SHP77 (cell line): ENCODE data around the gene POGLUT2.
"Not testable (repeated sequence)": the region's sequence is repeated elsewhere in the genome, so short reads cannot be mapped to it uniquely, and the experiment has no call there.

Source experiments
- DNase-seq, 2 experiments: peaks; one replicate each; lab custom pipeline; 2025; lab: John Stamatoyannopoulos, UW

The POGLUT2 gene

DNA sequence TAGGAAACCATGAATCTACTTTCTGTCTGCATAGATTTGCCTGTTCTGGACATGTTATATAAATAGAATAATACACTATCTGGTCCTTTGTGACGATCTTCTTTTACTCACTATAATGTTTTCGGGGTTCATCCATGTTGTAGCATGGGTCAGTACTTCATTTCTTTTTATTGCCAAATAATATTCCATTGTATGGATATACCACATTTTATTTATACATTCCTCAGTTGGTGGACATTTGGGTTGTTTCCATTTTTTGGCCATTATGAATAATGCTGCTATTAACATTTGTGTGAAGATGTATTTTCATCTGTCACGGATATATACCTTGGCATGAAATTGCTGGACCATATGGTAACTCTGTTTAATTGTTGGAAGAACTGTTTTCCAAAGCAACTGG lies 6.9 kb upstream of the POGLUT2 start:
- DNase-seq: no peak

DNA sequence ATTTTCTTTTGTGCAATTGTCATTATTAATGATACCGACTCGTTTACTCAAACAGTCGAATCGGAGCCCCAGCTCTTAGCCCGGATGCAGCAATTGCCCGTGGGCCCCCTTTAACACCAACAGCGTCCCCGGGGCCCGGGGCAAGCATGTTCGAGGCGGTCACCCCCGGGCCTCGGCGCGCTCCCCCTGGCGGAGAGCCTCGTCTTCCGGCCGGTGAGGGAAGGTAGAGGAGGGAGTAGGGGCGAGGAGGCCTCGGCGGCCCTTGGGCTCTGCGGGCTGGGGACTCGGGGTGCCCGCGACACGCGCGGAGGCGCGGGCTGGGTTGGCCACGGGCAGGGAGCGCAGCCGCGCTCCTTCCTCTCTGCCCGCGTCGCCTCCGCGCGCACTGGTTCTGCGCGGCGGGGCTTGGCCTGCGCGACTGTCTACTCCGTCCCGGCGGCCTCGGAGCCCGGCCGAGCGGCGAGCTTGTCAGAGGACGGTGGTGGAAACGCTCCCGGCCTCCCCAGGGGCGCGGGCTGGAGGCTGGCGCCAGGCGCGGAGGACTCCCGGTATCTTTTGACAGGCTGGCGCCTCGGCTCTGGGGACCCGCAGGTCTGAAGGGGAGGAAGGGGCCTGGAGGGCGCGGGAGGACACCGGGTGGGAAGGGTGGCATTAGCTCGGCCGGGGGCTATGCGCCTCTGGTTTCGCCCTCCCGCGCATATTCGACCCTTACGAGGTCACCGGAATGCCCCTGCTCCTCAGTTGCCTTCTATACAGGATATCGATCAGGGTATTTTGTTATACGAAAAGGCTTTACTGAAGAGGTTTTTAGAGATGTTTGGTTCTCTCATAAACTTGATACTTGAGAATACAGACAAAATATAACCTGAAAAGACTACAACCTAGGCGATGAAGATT lies 1.6 kb upstream of the POGLUT2 start:
- peak; percentile 87 to 91 for DNase-seq

DNA sequence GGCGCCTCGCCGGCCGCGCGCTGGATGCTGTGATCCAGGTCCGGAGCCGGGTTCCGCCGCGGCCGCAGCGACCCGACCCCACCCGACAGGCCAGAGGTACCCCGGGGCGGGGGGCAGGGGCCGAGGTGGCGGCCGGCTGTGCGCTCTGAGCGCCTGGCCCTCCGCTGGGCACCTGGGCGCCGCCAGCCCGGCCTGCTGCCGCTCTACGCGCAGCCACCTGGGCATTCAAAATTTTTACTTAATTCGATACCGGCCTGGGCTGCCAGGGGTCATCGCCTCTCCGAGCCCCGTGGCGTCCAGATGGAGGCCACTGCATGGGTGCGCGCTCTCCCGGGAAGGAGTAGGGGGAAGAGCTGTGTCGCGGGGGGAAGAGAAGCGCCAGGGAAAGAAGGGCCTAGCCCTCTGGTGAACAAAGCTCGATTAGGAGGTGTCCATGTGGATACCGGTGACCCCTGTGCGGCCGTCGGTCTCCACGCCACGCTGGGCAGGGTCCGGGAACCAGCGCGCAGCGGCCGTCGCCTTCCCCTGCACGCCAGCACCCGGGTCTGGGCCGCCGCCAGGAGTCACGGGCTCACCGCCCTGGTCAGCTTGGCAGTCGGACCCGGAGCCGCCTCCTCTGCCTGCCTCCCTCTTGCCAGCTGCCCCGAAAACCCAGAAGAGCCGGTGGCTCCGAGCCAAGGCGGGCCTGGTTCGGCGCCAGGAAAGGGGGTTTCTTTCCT lies 809 bp upstream of the POGLUT2 start:
- DNase-seq: peak in 1 of 2 experiments; percentile 28

DNA sequence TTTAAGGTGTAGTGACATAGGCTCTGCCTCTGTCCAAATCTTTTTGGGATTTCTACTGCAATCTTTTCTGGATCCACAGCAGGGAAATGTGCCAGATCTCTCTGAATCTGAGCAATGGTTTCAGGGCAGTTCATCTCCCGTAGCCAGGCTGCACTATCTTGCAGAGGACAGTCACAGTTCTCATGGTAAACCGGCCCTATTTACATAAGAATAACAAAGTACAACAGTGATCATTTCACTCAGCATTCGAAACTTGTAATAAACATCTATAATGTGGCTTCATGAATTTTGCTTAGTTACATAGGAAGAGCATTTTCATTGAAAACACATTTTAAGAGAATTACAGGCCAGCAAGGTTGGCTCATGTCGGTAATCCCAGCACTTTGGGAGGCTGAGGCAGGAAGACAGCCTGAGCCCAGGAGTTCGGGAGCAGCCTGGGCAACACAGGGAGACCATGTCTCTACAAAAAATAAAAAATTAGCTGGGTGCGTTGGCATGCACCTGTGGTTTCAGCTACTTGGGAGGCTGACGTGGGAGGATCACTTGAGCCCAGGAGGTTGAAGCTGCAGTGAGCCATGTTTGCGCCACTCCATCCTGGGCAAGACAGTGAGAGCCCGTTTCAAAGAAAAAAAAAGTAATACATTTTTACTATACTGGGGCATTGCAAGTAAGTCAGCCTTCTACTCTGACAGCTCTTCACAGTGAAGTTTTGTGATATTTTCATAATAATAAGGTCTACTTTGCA lies 5.0 kb downstream of the POGLUT2 start:
- no peak for DNase-seq

DNA sequence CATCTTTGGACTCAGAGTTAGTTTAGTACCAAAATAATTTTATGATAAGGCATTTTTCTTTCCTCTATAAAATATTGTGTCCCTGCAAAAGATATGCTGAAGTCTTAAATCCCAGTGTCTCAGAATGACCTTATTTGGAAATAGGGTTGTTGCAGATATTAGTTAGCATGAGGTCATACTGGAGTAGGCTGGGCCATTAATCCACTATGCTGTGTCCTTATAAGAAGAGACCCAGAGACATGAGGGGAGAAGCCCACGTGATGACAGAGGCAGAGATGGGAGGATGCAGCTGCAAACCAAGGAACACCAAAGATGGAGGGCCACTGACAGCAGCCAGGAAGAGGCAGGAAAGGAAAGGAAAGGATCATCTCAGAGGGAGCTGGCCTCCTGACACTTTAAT lies 6.4 kb downstream of the POGLUT2 start:
- no peak for DNase-seq

DNA sequence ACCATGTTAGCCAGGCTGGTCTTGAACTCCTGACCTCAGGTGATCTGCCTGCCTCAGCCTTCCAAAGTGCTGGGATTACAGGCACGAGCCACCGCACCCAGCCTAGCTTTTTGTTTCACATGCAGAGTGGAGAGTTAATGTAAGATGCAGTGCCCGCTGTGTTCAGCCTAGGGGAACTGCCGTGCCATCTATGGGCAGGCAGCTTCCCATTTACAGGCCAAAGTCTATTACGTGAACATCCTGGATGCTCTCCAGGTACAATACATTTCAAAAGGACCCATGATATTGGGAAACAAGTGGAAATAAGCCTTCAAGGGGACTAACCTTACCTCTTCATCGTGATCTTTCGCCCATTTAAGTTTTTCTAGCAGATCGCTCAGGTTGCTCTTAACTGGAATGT lies 10.1 kb downstream of the POGLUT2 start:
- DNase-seq: no peak

DNA sequence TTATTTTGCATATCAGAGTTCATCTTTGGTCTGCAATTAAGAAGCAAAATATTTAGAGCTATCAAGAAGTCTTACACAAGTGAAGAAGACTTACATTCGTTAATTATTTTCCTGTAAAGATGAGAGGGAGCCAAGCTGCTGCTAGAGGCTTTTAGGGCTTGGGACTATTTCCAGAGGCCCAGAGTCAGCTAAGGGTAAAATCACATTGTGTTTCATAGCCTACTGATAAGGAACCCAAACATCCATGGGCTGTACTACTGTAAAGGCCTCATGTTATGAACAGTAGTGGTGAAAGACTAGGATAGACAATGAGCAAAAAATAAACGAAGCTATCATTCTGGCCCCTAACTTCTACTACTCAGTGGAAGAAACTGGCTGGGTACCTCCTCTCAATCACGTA lies 14.3 kb downstream of the POGLUT2 start:
- DNase-seq: no peak

DNA sequence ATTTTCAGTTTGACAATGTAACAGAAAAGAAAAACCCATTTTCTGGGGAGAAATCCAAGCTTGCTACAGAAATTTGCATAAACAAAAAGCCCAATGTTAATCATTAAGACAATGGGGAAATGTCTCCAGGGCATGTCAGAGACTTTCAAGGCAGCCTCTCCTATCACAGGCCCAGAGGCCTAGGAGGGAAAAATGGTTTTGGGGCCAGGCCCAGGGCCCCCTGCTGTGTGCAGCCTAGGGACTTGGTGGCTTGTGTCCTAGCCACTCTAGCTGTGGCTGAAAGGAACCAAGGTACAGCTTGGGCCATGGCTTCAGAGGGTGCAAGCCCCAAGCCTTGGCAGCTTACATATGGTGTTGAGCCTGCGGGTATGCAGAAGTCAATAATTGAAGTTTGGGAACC lies 17.2 kb downstream of the POGLUT2 start:
- no peak for DNase-seq

DNA sequence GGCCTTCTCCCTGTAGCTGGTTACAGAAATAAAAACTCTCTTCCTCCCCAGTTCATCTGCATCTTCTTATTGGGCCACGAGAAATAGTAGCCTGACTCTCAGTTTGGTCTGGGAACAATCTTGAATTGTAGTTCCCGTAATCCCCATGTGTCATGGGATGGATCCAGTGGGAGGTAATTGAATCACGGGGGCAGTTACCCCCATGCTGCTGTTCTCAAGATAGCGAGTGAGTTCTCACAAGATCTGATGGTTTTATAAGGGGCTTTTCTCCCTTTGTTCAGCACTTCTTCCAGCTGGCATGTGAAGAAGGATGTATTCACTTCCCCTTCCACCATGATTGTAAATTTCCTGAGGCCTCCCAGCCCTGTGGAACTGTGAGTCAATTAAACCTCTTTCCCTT lies 18.1 kb downstream of the POGLUT2 start:
- DNase-seq: not testable (repeated sequence)

DNA sequence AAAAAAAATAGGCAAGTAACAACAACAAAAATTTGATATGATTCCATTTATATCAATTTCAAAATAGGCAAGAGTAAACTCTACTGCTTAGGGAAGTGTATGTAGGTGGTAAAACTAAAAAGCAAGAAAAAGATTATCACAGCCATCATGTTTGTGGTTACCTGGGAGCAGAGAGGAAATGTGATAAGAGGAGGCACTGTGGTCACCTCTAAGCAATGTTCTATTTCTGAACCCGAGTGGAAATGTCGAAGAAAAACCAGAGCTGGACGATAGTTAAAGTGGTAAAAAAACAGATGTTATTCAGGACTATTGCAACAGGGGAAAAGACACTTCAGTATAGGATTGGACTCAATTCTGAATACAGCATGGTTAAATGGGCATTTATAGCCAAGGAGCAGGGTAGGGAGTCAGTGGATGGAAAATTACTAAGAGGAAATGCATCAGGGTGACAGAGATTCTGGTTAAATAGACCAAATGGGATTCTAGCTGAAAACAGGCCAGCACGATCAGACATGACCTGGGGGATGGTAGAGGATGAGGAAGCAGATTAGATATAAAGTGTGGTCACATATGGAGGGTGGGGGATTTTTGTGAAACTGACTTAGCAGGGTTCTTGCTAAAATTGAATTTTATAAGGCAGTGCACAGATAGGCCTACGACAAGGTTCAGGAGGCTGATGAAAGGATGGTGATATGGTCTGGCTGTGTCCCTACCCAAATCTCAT lies 19.2 kb downstream of the POGLUT2 start:
- no peak for DNase-seq

DNA sequence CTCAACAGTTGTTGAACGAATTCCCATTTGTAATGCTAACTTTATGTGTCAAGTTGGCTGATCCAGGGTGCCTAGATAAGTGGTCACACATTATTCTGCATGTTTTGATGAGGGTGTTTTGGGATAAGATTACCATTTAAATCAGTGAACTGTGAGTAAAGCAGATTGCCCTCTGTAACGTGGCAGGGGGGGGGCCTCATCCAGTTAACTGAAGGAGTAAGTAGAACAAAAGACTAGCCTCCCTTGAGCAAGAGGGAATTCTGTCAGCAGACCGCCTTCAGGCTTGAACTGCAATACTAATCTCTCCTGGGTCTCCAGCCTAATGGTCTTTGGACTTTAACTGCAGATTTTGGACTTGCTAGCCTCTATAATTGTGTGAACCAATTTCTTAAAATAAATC lies 21.0 kb downstream of the POGLUT2 start:
- no peak for DNase-seq

DNA sequence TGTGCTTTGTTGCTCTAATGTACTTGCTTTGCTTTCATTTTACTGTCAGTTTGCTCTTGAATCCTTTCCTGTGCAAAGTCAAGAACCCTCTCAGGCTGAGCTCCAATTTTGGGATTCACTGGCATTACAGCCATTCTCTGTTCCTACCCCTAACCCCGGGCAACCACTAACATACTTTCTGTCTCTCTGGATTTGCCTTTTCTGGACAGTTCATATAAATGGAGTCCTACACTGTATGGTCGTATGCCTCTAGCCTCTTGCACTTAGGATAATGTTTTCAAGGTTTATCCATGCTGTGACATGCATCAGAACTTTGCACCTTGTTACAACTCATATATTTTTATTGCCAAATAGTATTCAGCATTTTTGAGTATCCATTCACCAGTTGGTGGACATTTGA lies 22.5 kb downstream of the POGLUT2 start:
- DNase-seq: no peak

DNA sequence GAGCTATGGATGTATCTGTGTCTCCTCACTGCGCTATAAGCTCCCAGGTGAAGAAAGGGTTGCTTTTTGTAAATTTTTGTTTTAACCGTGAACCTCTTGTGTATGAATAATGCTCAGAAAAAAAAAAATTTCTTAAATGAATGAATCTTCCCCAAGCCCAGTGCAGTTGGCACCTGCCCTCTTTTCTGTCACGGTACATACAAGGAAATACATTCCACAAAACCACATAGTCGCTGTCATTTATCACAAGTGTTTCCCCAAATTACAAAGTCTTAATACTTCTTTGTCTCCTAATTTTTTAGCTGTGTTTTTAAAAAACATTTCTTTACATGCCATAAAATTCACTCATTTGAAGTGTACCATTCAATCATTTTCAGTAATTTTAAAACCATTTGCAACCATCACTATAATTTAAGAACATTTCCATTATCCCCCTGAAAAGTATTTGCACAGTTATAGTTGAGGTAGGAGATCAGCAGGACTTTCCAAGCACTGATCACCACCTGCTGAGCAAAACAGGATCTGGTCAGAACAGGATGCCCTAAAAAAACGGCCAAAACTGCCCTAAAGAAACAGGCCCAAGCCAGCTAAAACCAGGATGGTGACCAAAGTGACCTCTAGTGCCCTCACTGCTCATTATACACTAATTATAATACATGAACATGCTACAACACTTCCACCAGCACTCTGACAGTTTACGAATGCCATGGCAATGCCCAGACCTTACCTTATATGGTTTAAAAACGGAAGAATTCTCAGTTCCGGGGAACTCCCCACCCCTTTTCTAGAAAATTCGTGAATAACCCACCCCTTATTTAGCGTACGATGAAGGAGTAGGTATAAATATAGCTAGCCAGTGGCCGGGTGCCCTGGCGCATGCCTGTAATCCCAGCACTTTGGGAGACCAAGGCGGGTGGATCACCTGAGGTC lies 23.9 kb downstream of the POGLUT2 start:
- no peak for DNase-seq

DNA sequence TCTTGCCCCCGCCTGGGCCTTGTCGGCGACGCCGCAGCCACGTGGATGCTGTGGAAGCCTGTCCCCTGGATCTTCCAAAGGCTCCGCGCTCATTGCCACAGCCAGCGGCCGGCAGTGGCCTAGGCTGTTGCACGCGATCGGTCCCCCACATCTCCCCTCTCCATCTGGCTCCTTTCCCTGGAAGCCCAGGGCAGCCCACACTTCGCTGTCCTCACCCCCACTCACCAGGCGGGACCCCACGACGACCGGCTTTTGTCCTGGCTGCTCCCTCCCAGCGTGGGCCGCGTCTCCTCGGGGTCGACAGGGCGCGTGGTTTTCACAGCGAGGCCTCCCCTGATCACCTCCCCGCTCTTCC lies 24.6 kb downstream of the POGLUT2 start:
- no peak for DNase-seq

DNA sequence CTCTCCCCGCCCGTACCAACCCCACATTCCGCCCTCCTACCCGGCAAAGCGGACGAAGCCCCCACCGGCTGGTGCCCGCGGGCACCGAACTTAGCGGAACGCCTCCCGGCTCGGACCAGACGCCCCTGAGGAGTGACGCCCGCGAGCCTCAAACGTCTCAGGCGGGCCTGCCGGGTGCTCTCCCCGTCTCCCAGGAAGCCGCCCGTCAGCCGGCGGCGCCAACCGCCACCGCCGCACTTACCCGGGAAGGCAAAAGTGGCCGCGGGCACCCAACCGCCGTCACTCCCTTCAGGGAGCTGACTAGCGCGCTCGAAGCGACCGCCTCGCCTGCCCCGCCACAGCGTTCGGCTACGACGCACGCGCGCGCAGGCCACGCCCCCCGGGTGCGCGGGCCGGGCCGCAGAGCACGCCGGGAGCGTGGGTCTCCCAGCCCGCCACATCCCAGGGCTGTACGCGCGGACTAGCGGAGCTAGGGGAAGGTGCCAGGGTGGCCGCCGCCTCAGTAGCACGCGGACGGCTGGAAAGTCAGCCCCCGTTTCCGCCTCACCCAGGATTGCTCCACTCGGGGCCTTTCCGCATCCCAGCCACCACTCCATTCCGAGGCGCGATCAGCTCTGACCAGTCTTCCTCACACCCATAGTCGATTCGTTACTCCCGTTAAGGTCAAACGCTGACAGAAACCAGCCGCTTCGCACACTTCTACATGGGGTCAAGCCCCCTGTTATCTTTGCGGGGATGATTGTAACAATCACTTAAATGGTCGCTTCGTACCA lies 25.1 kb downstream of the POGLUT2 start, which contains the start of gene TEX30:
Gene TEX30, minus strand, starts transcription at position 346 of the 773 bp plus-strand sequence. CDS start 3,760 bp downstream, outside the sequence.
- peak; percentile 89 to 93 for DNase-seq

DNA sequence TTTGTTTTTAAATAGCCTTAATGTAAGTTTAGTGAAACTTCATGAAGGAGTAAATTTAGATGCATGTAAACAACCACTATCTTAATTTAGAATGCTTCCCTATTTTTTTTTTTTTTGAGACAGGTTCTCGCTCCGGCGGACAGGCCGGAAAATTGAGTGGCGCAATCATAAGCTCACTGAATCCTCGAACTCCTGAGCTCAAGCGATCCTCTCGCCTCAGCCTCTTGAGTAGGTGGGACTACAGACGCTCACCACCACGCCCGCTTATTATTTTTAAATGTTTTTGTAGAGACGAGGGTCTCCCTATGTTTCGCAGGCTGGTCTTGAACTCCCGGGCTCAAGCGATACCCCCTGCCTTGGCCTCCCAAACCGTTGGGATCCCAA lies 26.7 kb downstream of the POGLUT2 start:
- DNase-seq: no peak

DNA sequence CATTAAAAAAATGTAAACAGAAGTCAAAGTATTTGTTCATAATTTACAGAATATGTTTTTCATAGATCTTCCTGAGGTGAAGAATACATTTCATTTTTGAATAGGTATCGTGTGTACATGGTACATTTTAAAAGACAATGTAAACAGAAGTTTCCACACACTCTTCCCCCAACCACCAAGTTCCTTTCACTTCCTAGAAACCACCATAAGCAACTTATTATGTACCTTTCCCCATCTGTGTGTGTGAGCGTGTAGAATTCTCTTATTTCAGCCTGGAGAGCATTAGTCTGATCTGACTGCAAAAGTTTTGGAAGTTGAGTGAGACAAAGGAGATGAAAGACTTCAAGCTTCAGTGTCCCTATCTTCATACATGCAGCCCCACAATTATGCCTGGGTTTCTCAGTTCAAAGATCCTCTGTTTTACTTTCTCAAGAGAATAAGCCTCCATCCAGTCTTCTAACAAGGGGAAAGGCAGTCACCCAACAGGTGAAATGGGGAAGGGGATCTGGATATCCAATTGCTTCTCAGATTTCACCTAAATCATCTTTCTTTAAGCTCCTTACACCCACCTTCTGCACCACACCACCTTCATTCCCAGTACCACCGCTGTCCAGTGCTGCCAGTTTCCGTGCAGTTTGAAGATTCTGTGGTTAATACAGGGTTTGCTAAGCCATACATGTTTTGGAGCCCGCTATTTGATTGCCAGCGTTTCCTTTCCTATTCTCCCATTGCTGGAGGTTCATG lies 27.3 kb downstream of the POGLUT2 start:
- no peak for DNase-seq

DNA sequence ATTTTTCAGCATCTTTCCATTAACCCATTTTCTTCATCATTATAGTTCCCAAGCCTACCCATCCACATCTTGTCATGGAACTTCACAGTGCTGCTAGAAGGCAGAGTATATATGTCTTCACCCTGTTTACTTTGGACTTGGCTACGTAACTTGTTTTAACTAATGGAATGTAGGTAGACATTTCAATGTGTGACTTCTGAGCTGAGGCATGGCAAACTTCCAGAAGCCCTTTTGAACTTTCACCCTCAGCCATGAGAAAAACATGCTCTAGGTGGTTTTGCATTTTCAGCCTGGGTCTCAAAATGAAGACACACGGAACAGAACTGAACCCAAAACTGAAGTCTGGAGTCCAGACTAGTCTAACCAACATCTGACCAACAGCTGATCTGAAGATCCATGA lies 28.3 kb downstream of the POGLUT2 start:
- no peak for DNase-seq

DNA sequence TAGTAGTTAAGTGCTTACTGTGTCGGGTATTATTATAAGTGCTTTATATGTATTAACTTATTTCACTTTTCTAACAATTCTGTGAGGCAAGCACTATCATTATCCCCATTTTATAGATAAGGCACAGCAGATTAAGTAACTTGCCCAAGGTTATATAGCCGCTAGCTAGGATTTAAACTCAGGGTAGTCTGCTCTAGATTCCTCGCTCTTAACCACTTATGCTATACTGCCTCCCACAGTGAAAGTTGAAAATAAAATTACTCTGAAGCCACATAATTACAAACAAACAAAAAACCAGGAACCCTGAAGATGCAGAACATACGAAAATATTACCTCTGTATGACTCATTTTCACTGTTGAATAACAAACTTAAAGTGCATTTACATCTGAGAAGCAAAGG lies 29.1 kb downstream of the POGLUT2 start:
- no peak for DNase-seq
